ENCODE measurements around the gene TSPAN13. TPM values are rescaled to one million over a fixed set of nuclear protein-coding genes. Genes with fewer than 3 reads are reported as not detected.

TSPAN13 gene
- total RNA-seq, 1 donor from 2014 or later, result 69.8 TPM

DNA sequence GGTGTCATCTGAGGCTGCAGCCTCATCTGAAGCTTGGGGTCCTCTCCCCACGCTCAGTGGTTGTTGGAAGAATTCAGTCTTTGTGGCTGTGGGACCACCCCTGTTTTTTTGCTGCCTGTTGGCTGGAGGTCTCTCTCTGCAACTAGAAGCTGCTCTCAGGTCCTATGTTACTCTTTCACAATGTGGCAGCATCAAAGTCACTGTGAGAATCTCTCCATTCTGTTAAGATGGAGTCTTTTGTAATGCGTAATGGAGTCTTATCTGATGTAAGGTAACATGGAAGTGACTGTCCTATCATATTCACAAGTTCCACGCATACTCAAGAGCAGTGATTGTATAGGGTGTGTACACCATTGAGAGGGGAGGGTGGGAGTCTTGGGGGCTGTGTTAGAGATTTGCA, 24.9 kb downstream of the TSPAN13 start:
- no peak for DNase-seq

GRCh38 chr7:16779051-16779450, 25.5 kb downstream of the TSPAN13 start:
- no peak for DNase-seq

DNA sequence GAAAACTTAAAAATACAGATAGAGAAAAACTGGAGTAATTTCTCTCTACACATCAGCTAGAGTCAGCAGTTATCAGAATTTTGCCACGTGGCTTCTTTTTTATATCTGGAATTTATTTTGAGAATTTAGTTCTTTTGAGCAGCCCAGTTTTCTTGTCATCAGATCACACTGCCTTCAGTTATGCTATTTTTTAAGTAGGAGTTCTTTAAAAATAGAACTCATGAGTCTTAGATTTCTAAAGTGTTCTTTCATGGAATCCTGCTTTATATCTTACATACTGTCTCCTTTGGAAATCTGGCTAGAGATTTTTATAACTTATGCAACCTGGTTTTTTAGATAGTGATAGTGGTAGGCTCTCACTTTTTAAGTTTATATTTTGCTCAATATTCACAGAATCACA, 27.0 kb downstream of the TSPAN13 start:
- DNase-seq, result no peak

DNA sequence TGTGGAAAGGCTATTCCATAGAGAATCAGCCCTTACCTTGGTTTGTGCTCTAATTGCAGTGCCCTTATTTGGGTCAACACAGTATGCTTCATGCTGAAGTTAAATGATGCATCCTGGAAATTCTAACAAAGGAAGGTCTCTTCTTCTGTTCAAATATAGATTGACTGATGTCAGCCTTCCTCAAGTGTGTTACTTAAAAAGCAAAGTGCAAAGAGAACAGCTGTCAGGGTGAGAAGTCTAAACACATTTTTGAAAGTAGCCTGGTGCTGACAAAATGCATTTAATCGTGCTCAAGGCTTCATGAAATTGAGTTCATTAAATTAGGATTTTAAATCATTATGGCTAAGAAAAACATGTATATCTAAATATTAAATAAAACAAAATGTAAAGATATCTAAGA, 31.8 kb downstream of the TSPAN13 start:
- DNase-seq, result no peak

DNA sequence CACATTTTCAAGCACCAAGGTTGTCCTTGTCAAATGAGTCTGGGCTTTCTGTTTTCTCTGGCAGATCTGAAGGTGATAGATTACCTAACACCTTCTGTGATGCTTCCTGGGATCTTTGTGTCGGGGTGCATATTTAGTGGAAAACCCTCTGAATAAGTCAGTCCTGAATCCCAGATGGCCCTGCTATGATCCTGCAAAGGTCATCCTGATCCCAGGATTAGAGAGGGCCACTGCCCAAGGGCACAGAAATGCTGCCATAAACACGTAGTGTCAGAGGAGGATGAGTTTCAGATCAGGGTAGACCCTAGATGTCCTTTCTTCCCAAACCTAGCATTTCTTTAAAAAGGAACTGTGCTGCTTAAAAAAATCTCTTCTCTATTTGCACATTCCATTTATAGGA, 32.3 kb downstream of the TSPAN13 start:
- DNase-seq, result no peak

- no peak for DNase-seq
Measured at GRCh38 chr7:16786257-16786656, 32.7 kb downstream of the TSPAN13 start.

DNA sequence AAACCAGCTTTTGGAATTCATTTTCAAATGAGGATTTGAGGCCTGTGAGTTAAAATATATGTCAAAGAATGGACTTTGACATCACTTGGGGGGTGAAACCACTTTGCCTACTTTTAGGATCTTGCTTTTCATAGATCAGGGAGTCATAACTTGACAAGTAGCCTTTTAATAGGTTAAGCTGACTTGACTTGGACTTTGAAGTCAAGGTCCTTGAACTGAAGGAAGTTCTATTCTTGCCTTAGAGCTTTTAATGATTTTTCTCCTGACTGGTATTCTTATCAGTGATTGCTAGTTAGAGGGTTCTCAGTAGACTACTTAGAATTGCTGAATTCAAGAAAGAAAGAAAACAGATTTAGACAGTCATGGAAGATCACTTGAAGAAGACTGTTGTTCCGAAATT, 33.6 kb downstream of the TSPAN13 start:
- DNase-seq, result no peak

GRCh38 chr7:16791071-16791470, 37.5 kb downstream of the TSPAN13 start:
- DNase-seq, result peak; percentile 36

DNA sequence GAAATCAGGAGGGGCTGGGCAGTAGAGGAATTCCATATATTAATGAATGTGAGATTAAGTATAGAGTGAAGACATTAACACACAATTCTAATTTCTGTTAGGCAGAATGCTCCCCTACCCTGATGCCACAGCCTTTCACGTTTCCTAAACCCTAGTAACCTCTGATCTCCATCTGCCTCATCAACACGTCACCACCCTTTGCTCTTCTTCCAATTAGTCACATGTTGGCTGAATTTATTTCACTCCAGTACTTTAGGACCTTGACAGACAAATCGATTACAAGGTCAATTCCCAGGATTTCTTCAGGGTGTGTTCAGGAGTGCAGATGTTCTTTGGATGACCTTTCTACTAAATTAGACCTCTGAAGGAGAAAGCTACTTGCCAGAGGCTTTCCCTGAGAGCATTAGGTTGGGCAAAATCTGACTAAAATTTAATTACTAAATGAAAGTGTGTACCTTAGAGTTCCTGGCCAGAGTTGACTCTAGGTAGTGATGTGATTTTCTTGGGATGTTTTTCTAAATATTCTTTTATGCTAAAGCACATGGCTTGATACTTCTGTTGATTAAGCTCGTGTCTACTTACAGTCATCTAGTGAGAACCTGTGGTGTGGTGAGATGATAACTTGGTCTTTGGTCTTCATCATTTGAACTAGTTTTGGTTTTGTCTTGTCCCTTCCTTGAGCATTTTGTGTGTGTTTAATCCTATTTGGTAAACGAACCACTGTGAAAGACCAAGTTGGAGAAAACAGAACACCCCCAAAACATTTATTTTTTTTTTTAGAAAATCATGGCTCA, 38.5 kb downstream of the TSPAN13 start:
- DNase-seq, result no peak

- no peak for DNase-seq
Measured at GRCh38 chr7:16794986-16795385, 41.4 kb downstream of the TSPAN13 start.

DNA sequence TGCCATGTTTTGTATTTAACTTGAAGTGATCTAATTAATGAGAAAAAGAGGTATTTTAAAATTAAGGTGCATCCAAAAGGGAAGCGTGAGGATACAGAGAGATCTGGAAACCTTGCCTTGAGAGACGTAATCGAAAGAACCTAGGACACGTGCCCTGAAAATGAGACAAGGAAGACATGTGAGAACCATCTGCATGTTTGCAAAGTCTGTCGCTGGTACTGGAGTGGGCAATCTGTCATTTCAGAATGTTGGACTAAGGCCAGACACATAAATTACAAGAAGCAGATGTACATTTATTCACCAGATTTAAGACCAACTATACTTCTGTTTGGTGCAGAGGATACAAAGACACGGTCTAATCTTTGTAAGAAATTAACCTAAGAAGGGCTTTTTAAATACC, 42.1 kb downstream of the TSPAN13 start:
- DNase-seq, result no peak

- peak; percentile 68 for DNase-seq
Measured at GRCh38 chr7:16801111-16801542, 47.6 kb downstream of the TSPAN13 start.

- DNase-seq, result no peak
Measured at GRCh38 chr7:16801579-16801978, 48.0 kb downstream of the TSPAN13 start.

- no peak for DNase-seq
Measured at GRCh38 chr7:16803125-16803524, 49.6 kb downstream of the TSPAN13 start.

- no peak for DNase-seq
Measured at GRCh38 chr7:16803881-16804673, 50.5 kb downstream of the TSPAN13 start.

DNA sequence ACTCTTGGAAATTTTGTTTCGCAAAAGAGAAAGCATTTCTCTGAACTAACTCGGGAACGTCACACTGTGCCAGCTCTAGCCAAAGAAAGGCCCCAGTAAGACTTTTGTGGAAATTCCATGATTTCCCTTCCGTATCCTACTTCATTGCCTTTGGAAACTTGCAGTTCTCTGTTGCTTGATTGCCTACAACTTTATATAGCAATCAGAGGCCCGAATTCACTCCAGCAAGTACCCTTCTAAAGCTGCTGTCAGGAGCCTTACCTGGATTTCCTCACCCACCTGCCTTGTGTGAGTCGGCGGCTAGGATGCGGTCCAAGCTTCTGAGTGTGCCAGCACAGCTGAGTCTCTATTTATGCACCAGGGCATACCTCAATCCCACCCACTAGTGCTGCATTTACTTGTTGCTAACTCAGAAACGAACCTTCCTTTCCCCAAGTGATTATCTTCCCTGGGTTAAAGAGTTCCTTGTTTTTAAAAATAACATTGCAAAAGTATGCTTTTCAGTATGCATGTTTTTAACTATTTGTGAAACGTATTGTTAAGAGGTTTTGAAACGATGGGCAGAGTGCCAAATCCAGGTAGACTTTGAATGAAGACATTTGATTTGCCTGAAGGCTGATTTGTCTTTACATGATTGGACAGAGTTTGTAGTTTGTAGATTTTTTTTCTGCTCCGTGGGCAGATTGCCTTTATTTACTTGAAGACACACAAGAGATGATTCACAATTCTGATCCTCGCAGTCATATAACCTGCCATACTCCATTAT, 51.3 kb downstream of the TSPAN13 start, which contains the start of gene AGR2:
Gene AGR2, minus strand, starts transcription at position 326 of the 766 bp plus-strand sequence. CDS start 3,203 bp downstream, outside the sequence.
- DNase-seq, result no peak

GRCh38 chr7:16805441-16805840, 51.9 kb downstream of the TSPAN13 start:
- no peak for DNase-seq

DNA sequence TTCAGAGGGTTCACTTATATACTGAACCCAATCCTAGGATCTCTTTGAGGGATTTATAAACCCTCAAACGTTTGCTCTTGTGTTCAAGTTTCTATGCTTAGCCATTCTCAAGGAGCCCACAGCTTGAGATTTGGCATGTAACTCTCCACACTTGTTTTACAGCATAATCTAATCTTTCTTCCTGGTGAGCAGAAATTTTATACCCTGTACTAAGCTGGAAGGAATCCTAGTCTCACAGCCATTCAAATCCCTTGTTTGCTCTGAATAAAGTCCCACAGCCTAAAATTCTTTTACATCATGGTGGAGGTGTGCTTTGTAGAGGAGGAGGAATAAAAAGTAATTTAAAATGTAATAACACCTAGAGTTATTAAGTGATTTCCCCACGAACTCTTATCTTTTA, 56.6 kb downstream of the TSPAN13 start:
- DNase-seq, result no peak

DNA sequence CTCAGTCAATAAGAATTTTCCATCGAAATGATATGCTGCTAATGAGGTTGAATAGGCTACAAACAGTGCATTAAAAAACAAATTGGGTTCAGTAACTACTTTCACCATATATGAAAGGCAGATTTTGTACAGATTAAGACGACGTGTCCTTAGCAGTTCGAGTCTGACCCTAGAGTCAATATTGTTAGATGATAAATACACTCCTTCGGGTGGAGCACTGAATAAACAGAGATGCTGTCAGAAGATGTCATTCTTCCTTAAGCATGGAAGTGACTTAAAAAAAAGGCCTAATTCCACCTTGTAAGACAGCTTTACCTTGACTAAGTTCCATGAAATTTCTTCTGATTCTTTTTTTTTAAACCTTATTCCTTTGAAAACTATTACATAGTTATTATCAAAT, 57.0 kb downstream of the TSPAN13 start:
- no peak for DNase-seq

GRCh38 chr7:16811551-16811950, 58.0 kb downstream of the TSPAN13 start:
- peak; percentile 13 for DNase-seq

DNA sequence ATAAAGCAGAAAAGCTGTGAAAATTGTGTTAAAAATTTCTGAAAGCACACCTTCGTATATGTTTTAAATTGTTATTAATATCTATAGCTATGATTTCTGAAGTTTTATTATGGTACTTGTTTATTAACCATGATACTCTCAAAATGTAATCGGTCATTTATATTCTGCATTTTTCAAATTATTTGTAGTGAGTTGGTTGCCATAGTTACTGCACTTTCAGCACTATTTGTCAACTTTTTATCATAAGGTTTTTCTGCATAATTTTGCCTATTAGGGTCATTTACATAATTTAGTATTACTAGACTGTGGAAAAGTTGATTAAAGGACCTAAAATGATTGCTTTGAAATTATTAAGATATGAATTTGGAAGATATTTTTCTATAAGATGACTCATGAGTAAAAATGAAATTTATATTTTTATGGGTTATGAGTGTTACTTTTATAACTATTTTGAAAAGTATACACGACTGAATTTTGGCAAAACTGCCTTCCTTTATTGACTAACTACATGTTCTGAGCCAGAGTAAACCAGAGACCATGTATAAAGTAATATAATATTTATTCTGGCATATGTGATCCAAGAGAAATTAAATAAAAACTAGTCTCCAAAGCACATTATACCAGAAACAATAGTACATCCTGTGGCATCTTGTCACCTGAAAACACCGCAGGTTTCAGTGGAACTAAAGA, 59.1 kb downstream of the TSPAN13 start:
- no peak for DNase-seq

DNA sequence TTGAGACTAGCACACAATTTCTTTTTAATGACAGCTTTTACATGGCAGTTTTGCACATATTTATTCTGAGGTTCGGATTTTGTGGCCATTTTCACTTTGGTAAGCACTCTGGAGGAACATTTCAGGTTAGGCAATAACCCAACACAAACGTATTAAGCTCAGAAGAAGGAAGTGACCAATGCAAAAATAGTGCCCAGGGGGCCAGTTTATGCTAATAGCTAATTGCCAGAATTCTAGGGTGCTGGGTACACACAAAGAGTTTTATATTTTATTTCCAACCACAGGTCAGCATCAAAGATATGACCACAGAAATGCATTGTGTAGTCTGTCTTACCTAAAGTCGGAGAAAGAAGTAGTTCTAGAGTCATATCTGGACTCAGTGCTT, 59.7 kb downstream of the TSPAN13 start:
- DNase-seq, result no peak

GRCh38 chr7:16815001-16815400, 61.4 kb downstream of the TSPAN13 start:
- no peak for DNase-seq

All from dermis blood vessel endothelial cell (primary cell).